ENCODE data around the gene UPF1. TPM values are rescaled to one million over a fixed set of nuclear protein-coding genes. Genes with fewer than 3 reads are reported as not detected.

UPF1 gene
- total RNA-seq, 1 donor from 2014 or later, result 28.9 TPM

DNA sequence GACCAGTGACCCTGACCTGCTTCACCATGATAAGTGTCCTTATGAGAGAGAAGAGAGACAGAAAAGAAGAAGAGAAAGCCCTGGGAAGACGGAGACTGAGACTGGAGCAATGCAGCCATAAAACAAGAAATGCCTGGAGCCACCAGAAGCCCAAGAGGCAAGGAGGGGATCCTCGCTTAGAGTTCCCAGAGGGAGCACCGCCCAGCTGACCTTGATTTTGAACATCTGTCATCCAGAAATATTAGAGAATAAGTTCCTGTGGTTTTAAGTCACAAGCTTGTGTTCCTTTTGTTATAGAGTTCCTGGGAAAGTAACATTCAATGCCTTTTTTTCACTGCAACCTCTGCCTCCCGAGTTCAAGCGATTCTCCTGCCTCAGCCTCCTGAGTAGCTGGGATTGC, 44.0 kb downstream of the UPF1 start:
- no peak for DNase-seq

DNA sequence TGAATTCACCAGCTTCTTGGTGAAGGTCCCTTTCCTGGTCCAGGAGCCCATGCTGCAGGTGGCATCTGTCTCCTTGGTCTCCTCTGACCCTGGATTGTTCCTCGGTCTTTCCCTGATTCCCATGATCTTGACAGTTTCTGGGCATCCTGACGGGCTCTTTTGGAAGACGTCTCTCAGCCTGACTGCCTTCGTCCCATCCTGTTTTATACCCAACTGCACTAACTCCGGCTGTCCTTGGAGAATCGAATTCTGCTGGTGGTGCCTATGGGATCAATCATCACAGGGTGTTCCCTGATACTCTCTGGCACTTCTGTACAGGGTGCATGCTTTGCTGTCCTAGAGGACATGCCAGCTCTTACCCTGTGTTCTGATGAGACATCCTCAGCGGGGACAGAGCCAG, 45.1 kb downstream of the UPF1 start:
- no peak for DNase-seq

DNA sequence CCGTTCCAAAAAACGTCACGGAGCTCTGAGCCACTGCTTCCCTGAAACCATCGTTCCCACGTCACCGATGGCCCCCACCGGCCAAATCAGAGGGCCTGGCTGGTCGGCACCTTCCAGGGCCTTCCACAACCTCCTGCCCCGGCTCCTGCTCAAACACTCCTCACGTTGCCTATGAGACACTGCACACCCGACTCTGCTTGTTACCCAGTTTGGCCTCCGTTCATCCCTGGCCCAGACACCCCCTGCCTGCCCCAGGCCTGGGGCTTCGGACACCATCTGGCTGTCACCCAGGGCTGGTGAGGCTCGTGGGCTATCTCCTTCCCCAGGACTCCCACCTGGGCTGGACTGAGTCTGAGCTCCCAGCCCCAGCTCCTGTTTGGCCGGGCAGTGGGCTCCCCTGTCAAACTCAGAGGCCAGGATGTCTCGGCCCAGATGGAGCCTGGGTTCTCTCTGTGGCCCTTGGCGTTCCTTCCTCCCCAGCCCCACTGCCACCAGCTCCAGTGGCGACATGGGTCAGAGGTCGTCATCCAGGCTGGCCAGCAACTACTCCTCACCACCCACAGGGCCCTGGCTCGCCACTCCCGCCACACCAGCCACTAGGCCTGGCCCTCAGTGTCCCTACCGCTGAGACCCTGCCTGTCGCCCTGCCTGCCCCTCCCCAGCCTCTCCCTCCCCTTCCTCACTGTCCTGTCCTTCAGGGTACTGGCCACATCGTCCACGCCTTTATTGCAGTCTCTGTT, 46.5 kb downstream of the UPF1 start:
- DNase-seq, result no peak

DNA sequence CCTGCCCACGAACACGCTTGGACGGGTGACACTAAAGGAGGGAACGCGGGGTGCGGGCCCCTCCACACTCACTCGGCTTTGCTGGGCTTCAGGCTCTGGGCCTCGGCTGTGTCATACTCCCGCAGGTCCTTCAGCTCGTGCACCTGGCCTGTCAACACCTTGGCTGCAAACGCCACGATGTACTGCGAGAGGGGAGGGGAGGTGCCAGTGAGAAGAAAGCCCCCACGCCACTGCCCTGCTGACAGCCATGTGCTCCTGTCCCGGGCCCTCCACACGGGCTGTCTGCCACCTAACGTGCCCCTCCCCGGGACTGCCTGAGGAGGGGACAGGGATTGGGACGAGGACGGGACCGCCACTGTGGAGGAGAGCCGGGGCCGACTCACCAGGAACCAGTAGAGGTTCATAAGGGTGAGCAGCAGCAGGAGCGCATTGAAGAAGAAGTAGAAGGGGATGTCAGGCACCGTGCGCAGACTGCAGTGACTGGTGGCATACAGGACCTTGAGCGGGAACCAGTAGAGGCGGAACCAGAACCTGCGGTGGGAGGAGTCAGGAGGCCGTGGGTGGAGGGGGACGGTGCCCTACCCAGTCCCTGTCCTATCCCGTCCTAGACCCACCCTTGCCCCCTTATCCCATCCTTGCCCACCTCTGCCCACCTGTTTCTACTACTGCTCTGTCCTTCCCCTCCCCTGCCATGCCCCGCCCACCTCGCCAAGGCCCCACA, 47.3 kb downstream of the UPF1 start:
- DNase-seq, result no peak

DNA sequence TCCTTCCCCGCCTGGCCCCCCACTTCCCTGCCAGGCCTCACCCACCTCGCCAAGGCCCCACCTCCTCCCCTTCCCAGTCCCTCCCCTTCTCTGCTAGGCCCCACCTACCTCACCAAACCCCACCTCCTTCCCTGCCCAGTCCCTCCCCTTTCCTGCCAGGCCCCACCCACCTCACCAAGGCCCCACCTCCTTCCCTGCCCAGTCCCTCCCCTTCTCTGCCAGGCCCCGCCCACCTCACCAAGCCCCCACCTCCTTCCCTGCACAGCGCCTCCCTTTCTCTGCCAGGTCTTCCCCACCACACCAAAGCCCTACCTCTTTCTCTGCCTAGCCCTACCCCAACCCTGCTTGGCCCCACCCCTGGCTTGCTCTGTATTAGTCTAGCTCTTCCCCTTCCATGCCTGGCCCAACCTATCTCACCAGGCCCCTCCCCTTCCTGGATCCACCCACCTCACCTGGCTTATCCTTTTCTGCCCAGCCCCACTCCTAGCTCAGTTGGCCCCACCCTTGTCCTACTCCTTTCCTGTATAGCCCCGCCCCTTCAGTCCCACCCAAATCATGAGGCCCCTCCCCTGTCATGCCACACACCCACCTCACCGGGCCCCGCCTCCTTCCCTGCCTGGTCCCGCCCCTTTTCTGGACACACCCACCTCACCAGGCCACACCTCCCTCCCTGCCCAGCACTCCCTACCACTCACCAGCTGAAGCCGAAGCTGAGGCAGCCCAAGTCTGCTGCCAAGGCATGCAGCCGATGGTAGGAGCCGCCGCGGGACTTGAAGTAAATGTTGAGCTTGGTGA, 48.0 kb downstream of the UPF1 start:
- DNase-seq, result no peak

DNA sequence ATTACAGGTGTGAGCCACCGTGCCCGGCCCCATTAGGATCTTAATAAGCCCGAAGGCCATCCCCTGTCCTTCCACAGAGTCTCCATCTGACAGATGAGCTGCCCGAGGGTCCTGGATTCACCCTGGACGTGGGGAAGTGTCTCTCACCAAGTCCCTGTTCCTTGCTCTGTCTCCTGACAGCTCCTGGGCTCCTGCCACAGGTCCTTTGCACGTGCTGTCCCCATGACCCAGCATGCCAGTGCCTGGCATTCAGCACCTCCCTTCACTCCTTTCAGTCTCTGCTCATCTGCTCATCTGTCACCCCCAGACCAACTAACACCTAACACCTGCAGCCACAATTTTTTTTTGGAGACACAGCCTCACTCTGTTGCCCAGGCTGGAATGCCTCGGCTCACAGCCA, 49.7 kb downstream of the UPF1 start:
- no peak for DNase-seq

DNA sequence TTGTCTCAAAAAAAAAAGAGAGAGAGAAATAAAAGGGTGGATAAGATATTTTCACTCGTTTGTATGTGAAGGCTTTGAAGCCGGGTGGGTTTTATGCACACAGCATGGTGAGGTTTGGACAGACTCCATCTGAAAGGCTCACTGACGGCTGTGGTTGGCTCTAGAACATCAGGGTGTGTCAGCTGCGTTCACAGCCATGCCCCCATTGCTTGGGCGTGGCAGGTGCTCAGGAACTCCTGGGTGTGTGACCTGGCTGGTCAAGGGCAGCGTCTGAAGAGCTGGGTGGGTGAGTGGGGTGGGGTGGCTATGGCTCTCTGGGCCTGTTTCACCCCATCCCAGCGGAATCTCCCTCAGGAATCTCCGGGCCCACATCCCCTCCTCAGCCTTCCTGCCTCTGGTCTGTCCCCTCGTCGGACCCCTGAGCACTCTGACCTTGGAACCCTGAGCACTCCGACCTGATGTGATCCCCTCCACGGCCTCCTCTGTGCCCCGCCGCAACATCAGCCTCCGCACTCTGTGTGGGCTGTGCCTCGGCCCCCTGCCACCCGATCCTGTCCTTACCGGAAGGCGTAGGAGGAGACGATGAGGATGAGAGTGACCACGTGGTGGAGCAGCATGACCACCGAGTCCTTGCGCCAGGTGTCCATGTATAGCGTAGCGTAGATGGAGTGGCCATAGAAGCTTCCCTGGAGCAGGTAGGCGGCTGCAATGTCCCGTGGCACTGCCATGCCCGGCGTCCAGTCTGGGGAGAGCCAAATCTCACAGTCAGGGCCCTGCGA, 52.0 kb downstream of the UPF1 start:
- no peak for DNase-seq

DNA sequence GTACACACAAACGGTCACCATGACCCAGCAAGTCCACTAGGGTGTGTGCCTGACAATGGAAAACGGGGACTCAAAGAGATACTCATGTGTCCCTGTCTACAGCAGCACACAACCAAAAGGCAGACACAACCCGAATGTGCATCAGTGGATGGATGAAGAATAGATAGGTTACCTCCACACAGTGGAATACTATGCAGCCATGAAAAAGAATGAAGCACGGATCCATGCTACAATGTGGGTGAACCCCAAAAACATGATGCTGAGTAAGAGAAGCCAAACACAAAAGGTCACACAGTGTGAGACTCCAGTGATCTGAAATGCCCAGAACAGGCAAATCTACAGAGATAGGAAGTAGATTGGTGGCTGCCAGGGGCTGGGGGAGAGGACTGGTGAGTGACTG, 55.2 kb downstream of the UPF1 start:
- no peak for DNase-seq

DNA sequence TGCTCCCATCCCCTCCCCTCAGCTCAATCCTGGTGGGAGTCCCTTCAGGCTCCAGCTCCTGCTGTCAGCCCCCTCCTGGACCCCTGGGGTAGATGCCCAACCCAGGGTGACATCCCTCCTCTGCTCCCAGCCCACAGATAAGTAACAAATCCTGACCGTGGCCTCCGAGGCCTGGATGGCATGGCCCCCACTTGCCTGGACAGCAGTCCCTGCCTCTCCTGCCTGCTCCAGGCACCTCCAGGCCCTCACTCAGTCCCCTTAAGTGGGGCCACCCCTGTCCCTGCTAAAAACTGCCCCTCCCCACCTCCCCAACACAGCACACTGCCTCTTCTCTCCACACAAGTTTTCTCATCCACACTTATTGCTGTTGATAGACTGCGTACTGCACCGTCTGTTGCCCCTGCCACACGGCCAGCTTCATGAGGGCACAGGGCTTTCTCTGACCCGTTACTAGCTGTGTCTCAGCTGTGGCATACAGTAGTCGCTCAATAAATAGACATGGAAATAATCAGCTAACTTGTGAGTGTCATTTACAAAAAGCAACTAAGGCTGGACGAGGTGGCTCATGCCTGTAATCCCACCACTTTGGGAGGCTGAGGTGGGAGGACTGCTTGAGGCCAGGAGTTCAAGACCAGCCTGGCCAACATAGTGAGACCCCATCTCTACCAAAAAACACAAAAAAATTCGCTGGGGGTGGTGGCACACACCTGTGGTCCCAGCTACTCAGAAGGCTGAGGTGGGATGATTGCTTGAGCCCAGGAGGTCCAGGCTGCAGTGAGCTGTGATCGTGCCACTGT, 58.4 kb downstream of the UPF1 start:
- DNase-seq, result no peak

DNA sequence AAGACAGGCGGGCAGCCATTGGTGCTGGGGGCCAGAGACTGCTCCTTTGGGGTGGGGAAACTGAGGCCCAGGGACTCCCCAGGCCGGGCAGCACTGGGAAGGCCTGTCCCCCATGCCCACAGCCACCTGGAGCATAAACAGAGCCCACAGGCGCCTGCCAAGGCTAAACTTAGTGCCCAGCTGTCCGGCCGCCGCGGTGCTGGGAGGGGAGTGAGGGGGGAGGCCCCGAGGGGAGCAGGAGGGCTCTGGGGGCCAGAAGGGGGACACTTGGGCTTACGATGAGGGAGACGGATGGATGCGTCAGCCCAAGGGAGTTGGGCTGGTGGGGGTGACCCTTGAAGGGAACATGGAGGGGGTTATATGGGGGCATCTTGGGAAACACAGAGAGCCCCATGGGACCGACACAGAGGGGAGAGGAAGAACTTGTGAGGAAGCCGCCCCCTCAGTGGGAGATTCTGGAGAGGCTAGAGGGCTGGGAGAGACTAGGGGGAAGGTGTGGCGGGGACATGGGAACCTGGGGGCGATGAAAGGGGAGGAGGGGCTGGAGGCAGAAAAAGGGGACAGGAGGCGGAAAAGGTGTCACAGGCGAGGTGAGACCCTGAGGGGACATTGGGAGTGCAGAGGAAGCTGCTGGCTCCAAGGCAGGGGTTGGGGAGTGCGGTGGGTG, 62.0 kb downstream of the UPF1 start:
- DNase-seq, result no peak

DNA sequence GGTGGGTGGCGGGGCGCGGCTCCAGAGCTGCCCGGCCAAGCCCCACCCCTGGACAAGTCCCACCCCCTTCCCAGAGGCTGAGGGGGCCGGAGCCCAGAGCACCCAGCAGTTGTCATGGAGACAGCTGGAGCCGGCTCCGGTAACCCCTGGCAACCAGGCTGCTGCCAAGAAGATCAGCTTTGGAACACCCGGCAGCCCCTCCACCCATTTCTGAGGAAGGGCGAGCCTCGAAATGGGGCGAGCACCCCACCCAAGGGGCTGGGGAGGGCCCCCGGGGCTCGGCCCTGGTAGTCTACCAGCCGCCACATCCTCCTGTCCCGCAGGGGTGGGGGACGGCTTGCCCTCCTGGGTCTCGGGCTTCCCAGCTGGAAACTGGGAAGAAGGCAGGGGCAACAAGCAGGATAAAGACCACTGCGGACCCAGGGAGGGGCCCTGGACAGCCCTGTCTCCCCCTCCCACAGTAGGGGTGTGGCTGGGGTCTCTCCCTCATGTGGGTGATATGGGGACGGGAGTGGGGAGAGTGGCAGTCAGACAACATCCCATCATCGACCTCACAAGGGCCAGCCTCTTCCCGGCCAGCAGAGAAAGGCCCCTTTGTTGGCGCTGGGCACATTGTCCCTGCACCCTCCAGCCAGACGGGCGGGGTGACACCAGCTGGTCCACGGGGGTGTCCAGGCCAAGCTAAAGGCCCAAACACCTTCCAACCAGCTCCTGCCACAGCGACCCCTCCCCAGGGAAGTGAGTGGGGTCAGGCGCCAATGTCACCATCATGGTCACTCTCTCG, 62.7 kb downstream of the UPF1 start:
- peak; percentile 90 for DNase-seq

DNA sequence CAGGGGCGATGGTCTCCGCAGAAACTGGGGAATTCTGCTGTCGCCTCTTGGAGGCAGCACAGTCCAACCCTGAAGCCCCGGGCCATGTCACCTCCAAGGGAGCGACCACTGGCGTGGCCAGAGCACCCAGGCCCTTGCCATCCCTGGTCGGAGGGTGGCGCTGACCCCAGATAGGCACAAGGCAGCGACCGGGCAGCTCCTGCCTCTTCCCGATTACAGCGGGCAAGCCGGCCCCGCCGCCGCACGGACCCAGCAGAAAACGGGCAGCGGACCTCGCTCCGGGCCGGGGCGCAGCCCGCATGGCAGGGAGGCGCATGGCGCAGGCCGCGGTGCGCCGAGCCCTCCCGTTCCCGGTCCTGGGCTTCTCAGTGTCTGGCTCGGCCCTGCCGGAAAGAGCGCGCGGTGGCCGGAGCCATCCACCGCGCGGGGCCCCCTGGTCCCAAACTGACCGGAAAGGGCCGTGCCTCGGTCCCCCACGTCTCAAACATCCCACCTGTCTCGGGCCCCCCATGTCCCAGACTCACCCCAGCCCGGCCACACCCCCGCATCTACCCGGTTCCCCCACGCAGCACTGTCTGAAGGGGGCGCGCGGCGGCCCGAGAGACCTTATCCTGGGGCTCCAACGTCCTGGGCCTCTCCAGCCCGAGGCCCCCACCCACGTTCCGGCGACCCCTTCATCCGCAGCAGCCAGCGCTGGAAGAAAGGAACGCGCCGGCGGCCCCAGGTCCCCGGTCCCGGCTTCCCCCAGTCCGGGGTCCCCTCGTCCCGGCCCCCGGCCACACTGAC, 63.5 kb downstream of the UPF1 start:
- peak; percentile 90 for DNase-seq

DNA sequence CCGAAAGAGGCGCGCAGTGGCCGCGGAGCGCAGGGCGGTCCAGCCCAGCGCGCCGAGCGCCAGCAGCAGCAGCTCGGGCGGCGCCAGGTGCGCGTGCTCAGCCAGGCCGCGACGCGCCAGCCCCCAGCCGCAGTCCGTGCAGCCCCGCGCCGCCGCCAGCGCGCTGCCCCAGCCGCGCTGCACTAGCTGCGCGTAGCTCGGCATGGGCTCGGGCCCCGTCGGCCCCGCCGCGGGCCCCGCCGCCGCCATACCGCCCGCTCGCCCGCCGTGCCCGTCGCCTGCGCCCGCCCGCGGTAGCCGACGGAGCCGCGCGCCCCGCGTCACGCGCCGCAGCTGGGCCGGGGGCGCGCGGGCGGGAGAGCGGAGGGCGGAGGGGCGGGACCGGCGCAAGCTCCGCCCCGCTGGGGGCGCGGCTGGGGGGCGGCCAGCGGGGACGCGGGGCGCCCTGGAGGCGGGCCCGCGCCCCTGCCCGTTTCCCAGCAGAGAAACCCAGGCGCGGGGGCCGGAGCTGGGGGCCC, 64.1 kb downstream of the UPF1 start, which contains the start of gene CERS1:
Gene CERS1, minus strand, starts transcription at position 335 of the 518 bp plus-strand sequence. Its CDS starts 86 bp downstream, at position 249.
- DNase-seq, result peak; percentile 20

DNA sequence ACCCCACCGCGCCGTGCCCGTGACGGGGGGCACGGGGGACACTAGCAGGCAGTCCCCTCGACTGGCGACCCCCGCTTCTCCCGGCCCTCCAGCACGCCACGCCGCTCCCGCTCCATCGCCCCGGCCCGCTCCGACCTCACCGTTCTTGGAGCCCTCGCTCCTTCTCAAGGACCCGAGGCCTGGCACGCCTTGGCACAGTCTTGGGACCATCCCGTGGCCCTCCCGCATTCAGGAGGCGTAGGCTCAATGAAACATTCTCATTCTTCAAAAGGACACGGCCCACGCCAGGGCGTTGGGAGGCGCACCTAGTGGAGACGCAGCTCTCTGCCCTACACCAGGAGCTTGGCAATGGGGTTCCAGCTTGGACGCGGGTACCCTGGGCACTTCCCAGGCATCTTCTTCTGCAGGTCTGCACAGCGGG, 64.7 kb downstream of the UPF1 start:
- DNase-seq, result peak; percentile 18

DNA sequence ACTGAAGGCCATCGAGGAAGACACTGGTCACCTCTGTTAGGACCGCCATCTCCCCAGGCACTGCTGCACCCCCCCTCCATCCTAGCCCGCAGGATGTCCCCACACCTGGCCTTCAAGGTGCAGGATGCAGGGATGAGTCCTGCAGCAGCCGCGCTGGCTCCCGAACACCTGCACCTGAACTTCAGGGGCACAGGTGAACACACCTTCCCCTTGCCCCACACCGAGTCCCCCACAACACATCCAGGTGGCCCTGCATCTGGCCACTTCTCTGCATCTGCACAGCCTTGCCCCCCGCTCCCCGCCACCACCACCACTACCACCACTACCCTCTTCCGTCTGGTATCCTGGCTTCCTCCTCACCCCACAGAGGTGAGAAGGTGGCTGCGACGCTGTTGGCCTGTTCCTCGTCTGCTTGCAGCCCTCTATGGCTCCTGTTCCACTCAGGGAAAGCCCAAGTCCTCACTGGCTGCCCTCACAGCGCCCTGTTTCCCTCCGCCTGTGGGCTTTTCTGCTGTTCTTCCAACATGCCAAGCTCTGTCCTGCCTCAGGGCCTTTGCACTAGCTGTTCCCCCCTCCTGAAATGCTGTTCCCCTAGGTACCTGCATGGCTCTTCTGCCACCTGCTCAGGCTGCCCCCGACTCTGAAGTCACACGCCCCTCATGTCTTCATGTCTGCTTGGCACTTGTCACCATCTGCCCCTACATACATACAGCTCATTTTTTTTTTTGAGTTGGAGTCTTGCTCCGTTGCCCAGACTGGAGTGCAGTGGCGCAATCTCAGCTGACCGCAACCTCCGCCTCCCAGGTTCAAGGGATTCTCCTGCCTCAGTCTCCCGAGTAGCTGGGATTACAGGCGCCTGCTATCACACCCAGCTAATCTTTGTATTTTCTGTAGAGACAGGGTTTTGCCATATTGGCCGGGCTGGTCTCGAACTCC, 65.6 kb downstream of the UPF1 start:
- no peak for DNase-seq

DNA sequence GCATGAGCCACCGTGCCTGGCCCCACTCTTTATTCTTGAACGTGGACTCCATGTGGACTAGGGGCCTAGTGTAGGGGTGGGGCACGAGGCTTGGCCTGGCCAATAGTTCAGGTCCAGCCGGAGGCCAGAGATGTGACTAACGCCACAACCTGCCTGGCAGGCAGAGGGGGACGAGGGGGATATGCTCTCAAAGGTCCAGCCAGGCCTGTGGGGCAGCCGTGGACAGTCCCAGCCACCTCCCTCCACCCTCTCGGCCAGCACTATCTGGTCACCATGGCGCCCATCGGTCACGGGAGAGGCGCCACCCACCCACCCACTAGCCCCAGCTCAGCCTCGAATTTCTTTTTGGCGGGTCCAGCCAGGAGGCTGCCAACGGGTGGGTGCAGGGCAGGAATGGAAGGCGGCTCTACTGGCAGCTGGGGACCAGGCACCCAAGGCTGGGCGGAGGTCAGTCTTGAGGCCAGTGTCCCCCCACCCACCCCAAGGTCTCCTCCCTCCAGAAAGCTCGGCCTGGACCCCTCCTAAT, 66.4 kb downstream of the UPF1 start:
- no peak for DNase-seq
